A549 (cell line): Measurements from ENCODE around the gene RHBDL2.
A peak's percentile ranks its signal among the peaks of the same experiment; 100 is the strongest.
"Not testable (repeated sequence)": the region's sequence is repeated elsewhere in the genome, so short reads cannot be mapped to it uniquely, and the experiment has no call there.

ENCODE experiments used
- CHD2 ChIP-seq: fragments of 150-350 bp; IDR thresholded peaks from 2 replicates; pipeline ENCODE4 v1.6.1; 2014; ENCODE audit warnings: low read length; ENCODE audit not compliant: partially characterized antibody
- EP300 ChIP-seq, 2 experiments: fragments of >200 bp; sonication (Bioruptor Twin); formaldehyde crosslinking; IDR thresholded peaks; 2 replicates in 1 of 2; 3 replicates in 1 of 2; pipeline ENCODE4 v1.6.1; 2016 to 2017
- ESRRA ChIP-seq: fragments of 150-350 bp; IDR thresholded peaks from 2 replicates; pipeline ENCODE4 v1.6.1; 2014; ENCODE audit warnings: mild to moderate bottlenecking, low read length, borderline replicate concordance
- HDAC2 ChIP-seq: fragments of 200-600 bp; sonication (generic); IDR thresholded peaks from 2 replicates; pipeline ENCODE4 v1.6.1; 2016
- MAFK ChIP-seq: fragments of 450-650 bp; IDR thresholded peaks from 2 replicates; pipeline ENCODE4 v1.6.1; 2014; ENCODE audit not compliant: partially characterized antibody
- POLR2A ChIP-seq: IDR thresholded peaks from 2 replicates; pipeline ENCODE4 v1.6.1; 2012; ENCODE audit warnings: mild to moderate bottlenecking, low read length
- TF ChIP-seq, protein P1 (sequence below): IDR thresholded peaks from 2 replicates; pipeline ENCODE4 v1.6.1; 2012
- TF ChIP-seq, protein P2 (sequence below): fragments of >200 bp; sonication (Bioruptor Twin); formaldehyde crosslinking; IDR thresholded peaks from 3 replicates; pipeline ENCODE4 v1.5.1; 2016

DNA sequence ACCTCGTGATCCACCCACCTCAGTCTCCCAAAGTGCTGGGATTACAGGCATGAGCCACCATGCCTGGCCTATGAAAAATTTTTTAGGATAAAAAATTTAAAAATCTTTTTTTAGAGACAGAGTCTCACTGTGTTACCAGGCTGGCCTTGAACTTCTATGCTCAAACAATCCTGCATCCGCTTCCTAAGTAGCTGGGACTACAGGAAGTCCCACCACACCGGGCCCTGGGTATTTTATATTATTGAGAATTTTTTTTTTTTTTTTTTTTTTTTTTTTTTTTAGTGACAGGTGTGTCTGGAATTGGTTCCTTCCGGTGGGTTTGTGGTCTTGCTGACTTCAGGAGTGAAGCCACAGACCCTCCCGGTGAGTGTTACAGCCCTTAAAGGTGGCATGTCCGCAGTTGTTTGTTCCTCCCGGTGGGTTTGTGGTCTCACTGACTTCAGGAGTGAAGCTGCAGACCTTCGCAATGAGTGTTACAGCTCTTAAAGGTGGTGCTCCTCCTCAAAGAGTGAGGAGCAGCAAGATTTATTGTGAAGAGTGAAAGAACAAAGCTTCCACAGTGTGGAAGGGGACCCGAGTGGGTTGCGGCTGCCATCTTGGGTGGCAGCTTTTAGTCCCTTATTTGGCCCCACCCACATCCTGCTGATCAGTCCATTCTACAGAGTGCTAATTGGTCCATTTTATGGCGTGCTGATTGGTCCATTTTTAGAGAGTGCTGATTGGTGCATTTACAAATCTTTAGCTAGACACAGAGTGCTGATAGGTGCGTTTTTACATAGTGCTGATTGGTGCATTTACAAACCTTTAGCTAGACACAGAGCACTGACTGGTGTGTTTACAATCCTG lies 36.0 kb upstream of the RHBDL2 start:
- not testable (repeated sequence) for TF ChIP-seq ESRRA; CHD2; POLR2A; HDAC2; EP300 (IDR thresholded peaks at IDR 0.05)
- TF ChIP-seq, protein P1, sequence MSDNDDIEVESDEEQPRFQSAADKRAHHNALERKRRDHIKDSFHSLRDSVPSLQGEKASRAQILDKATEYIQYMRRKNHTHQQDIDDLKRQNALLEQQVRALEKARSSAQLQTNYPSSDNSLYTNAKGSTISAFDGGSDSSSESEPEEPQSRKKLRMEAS: not testable (repeated sequence)
- TF ChIP-seq, protein P2, sequence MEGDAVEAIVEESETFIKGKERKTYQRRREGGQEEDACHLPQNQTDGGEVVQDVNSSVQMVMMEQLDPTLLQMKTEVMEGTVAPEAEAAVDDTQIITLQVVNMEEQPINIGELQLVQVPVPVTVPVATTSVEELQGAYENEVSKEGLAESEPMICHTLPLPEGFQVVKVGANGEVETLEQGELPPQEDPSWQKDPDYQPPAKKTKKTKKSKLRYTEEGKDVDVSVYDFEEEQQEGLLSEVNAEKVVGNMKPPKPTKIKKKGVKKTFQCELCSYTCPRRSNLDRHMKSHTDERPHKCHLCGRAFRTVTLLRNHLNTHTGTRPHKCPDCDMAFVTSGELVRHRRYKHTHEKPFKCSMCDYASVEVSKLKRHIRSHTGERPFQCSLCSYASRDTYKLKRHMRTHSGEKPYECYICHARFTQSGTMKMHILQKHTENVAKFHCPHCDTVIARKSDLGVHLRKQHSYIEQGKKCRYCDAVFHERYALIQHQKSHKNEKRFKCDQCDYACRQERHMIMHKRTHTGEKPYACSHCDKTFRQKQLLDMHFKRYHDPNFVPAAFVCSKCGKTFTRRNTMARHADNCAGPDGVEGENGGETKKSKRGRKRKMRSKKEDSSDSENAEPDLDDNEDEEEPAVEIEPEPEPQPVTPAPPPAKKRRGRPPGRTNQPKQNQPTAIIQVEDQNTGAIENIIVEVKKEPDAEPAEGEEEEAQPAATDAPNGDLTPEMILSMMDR: not testable (repeated sequence)
- TF ChIP-seq MAFK: peak; percentile 56
